GM23338 (cell line): ENCODE data around the gene FAM162B. TPM values are rescaled to one million over a fixed set of nuclear protein-coding genes. Genes with fewer than 3 reads are reported as not detected.
"Not testable (repeated sequence)": the region's sequence is repeated elsewhere in the genome, so short reads cannot be mapped to it uniquely, and the experiment has no call there.

Experiments used
- ATAC-seq: fragments of 200-7000 bp; cut with Tn5 transposase; 3 replicates; pipeline ENCODE4 v1.9.1; 2020
- DNase-seq: peaks from one replicate; pipeline ENCODE4 v3.0.0-alpha.2; 2015; ENCODE audit warnings: low spot score
- H2AFZ ChIP-seq: fragments of 200-600 bp; sonication (generic); 2 replicates; pipeline ENCODE4 v1.8.0; 2016; ENCODE audit warnings: antibody characterized with exemption, mild to moderate bottlenecking, moderate library complexity
- H3F3A ChIP-seq: fragments of 200-600 bp; sonication (generic); replicated peaks from 2 replicates; pipeline ENCODE4 v1.8.0; 2017; ENCODE audit warnings: antibody characterized with exemption, mixed run types, low read depth
- H3K27ac ChIP-seq: fragments of 200-600 bp; sonication (generic); 2 replicates; pipeline ENCODE4 v1.6.1; 2016; ENCODE audit warnings: low read depth
- H3K27me3 ChIP-seq: fragments of 200-600 bp; sonication (generic); 2 replicates; pipeline ENCODE4 v1.8.0; 2016; ENCODE audit warnings: mild to moderate bottlenecking, mixed run types, moderate library complexity; ENCODE audit not compliant: insufficient read depth
- H3K36me3 ChIP-seq: fragments of 200-600 bp; sonication (generic); 2 replicates; pipeline ENCODE4 v1.8.0; 2016; ENCODE audit warnings: mild to moderate bottlenecking; ENCODE audit not compliant: insufficient read depth
- H3K4me1 ChIP-seq: fragments of 200-600 bp; sonication (generic); 2 replicates; pipeline ENCODE4 v1.8.0; 2016; ENCODE audit warnings: mild to moderate bottlenecking, moderate library complexity; ENCODE audit not compliant: insufficient read depth
- H3K4me2 ChIP-seq: fragments of 200-600 bp; sonication (generic); 2 replicates; pipeline ENCODE4 v1.7.1; 2017; ENCODE audit warnings: mixed run types
- H3K4me3 ChIP-seq: fragments of 200-600 bp; sonication (generic); 2 replicates; pipeline ENCODE4 v1.6.1; 2016; ENCODE audit warnings: mixed run types
- H3K79me2 ChIP-seq: fragments of 200-600 bp; sonication (generic); replicated peaks from 2 replicates; pipeline ENCODE4 v1.8.0; 2017; ENCODE audit warnings: mild to moderate bottlenecking; ENCODE audit not compliant: insufficient read depth
- H3K9me2 ChIP-seq: fragments of 200-600 bp; sonication (generic); 2 replicates; pipeline ENCODE4 v1.8.0; 2017; ENCODE audit not compliant: insufficient read depth
- H4K20me1 ChIP-seq: fragments of 200-600 bp; sonication (generic); replicated peaks from 2 replicates; pipeline ENCODE4 v1.8.0; 2017; ENCODE audit warnings: mild to moderate bottlenecking; ENCODE audit not compliant: insufficient read depth
- H3K27ac Mint-ChIP-seq: 2 replicates; pipeline ENCODE4 v1.8.0; 2020; ENCODE audit warnings: inconsistent platforms, mild to moderate bottlenecking, moderate library complexity, mixed read lengths
- H3K27me3 Mint-ChIP-seq: 3 replicates; pipeline ENCODE4 v1.8.0; 2022; ENCODE audit warnings: low read depth, mild to moderate bottlenecking, moderate library complexity, mixed read lengths, inconsistent platforms; ENCODE audit not compliant: insufficient read depth, poor library complexity
- H3K36me3 Mint-ChIP-seq: 3 replicates; pipeline ENCODE4 v1.8.0; 2021; ENCODE audit warnings: low read depth, mild to moderate bottlenecking, inconsistent platforms, moderate library complexity, mixed read lengths
- H3K4me1 Mint-ChIP-seq: 3 replicates; pipeline ENCODE4 v1.8.0; 2020; ENCODE audit warnings: mild to moderate bottlenecking, inconsistent platforms, mixed read lengths
- H3K4me3 Mint-ChIP-seq: 3 replicates; pipeline ENCODE4 v1.8.0; 2021; ENCODE audit warnings: moderate library complexity, mild to moderate bottlenecking, inconsistent platforms, mixed read lengths
- H3K9me3 Mint-ChIP-seq: 3 replicates; pipeline ENCODE4 v1.8.0; 2020; ENCODE audit warnings: moderate library complexity, mild to moderate bottlenecking, inconsistent platforms, mixed read lengths
- EZH2phosphoT487 ChIP-seq: fragments of 200-600 bp; sonication (generic); IDR thresholded peaks from one replicate; pipeline ENCODE4 v1.8.1; 2018; ENCODE audit warnings: antibody characterized with exemption; ENCODE audit not compliant: unreplicated experiment
- polyA plus RNA-seq: library from polyadenylated mRNA; unstranded; fragments of >200 nt; fragmentation: Nextera tagmentation; extraction: Ambion mirVana; gene quantifications from 2 replicates; pipeline ENCODE4 v1.2.1, GENCODE V29; 2016
- total RNA-seq: library from RNA; depleted of rRNA; stranded (reverse); fragments of >200 nt; shearing (Covaris generic); gene quantifications from 2 replicates; pipeline ENCODE4 v1.2.3, GENCODE V29; 2014; rRNA removed

Gene FAM162B
- total and polyA plus RNA-seq, 2 experiments from 2014 or later = 5.9 to 9.3 TPM

GRCh38 chr6:116705917-116706316 is 59.6 kb downstream of the FAM162B start:
- Mint-ChIP-seq H3K4me3 (no peak overlapping the region), H3K4me1 (no peaks in the 10 kb centered on the region), H3K9me3 (no peaks in the 10 kb centered on the region), H3K36me3 (peaks cover 37% of the 10 kb centered on the region), H3K27ac (no peak overlapping the region), H3K27me3 (no peaks in the 10 kb centered on the region)
- Histone ChIP-seq H3K36me3 (0 out of 2 replicates have a peak, but pooled peaks cover 12% of the 10 kb centered on the region), H3K79me2 (no peaks in the 10 kb centered on the region), H3K27me3 (no peaks in the 10 kb centered on the region), H4K20me1 (no peaks in the 10 kb centered on the region), H3F3A (no peaks in the 10 kb centered on the region), H3K27ac (no peak overlapping the region), H3K4me1 (no peaks in the 10 kb centered on the region), H3K4me2 (no peak overlapping the region), H3K9me2 (no peaks in the 10 kb centered on the region), H3K4me3 (no peak overlapping the region), H2AFZ (no peak overlapping the region)
- no peak for ATAC-seq
- DNase-seq = no peak
- TF ChIP-seq EZH2phosphoT487 = no peak

DNA sequence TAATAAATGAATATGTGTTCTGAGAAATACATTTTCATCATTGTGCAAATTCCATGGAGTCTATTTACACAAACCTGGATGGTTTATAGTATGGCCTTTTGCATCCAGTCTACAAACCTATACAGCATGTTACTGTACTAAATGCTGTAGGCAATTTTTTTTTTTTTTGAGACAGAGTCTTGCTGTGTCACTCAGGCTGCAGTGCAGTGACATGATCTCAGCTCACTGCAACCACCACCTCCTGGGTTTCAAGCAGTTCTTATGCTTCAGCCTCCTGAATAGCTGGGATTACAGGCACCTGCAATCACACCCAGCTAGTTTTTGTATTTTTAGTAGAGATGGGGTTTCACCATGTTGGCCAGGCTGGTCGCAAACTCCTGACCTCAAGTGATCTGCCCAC is 61.6 kb downstream of the FAM162B start:
- H3K36me3 ChIP-seq = 0 out of 2 replicates have a peak, but pooled peaks cover 12% of the 10 kb centered on the region
- H3K4me1 ChIP-seq, H3K27me3 ChIP-seq, H3K27me3 Mint-ChIP-seq, H3K9me2 ChIP-seq, H2AFZ ChIP-seq, H3K27ac Mint-ChIP-seq, H3K4me3 ChIP-seq, H3K4me2 ChIP-seq, H4K20me1 ChIP-seq, H3K79me2 ChIP-seq, H3K4me3 Mint-ChIP-seq, H3F3A ChIP-seq, ATAC-seq, DNase-seq, H3K27ac ChIP-seq, H3K4me1 Mint-ChIP-seq, H3K9me3 Mint-ChIP-seq: not testable (repeated sequence)
- peaks cover 44% of the 10 kb centered on the region for H3K36me3 Mint-ChIP-seq

Other genes starting within 250 kb of the FAM162B start
- not detected in 2 replicates for gene TRAPPC3L, start 220.0 kb downstream of the FAM162B start, total RNA-seq
- not detected in 2 replicates for gene TRAPPC3L, start 220.0 kb downstream of the FAM162B start, polyA plus RNA-seq
- not detected in 2 replicates for gene CALHM4, start 212.0 kb downstream of the FAM162B start, total RNA-seq
- gene CALHM4, start 212.0 kb downstream of the FAM162B start, polyA plus RNA-seq = not detected in 2 replicates
- gene RWDD1, start 194.2 kb downstream of the FAM162B start, total RNA-seq = 20.2 and 24.0 TPM in 2 replicates
- 171 TPM in 2 replicates for gene RWDD1, start 194.2 kb downstream of the FAM162B start, polyA plus RNA-seq
- gene RSPH4A, start 149.2 kb downstream of the FAM162B start, total RNA-seq = 0.08 and 0.52 TPM in 2 replicates
- 0.54 and 1.0 TPM in 2 replicates for gene RSPH4A, start 149.2 kb downstream of the FAM162B start, polyA plus RNA-seq
- 19.1 and 23.2 TPM in 2 replicates for gene ZUP1, start 97.0 kb downstream of the FAM162B start, total RNA-seq
- gene ZUP1, start 97.0 kb downstream of the FAM162B start, polyA plus RNA-seq = 20.4 and 21.4 TPM in 2 replicates
- gene KPNA5, start 84.5 kb downstream of the FAM162B start, total RNA-seq = 9.4 and 16.3 TPM in 2 replicates
- 6.9 and 8.5 TPM in 2 replicates for gene KPNA5, start 84.5 kb downstream of the FAM162B start, polyA plus RNA-seq
- 0.21 TPM in 1 of 2 replicates, not detected in the other for gene GPRC6A, start 63.4 kb upstream of the FAM162B start, total RNA-seq
- 0.31 and 0.45 TPM in 2 replicates for gene GPRC6A, start 63.4 kb upstream of the FAM162B start, polyA plus RNA-seq
- 0.31 and 0.35 TPM in 2 replicates for gene RFX6, start 111.5 kb upstream of the FAM162B start, total RNA-seq
- not detected in 2 replicates for gene RFX6, start 111.5 kb upstream of the FAM162B start, polyA plus RNA-seq